ENCODE results near the gene SLC26A11.
"Not testable (repeated sequence)": the region's sequence is repeated elsewhere in the genome, so short reads cannot be mapped to it uniquely, and the experiment has no call there.

Gene SLC26A11

GRCh38 chr17:80198144-80198661 lies 22.0 kb upstream of the SLC26A11 start:
- DNase-seq, result no peak

DNA sequence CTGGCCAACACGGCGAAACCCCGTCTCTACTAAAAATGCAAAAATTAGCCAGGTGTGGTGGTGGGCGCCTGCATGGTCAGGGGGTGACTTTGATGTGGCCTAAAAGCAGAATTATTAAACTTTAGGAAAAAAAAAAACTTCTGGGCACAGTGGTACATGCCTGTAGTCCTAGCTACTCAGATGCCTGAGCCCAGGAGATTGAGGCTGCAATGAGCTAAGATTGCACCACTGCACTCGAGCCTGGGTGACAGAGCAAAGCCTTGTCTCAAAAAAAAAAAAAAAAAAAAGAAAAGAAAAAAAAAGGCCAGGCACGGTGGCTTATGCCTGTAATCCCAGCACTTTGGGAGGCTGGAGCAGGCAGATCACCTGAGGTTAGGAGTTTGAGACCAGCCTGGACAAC lies 20.9 kb upstream of the SLC26A11 start:
- not testable (repeated sequence) for DNase-seq

DNA sequence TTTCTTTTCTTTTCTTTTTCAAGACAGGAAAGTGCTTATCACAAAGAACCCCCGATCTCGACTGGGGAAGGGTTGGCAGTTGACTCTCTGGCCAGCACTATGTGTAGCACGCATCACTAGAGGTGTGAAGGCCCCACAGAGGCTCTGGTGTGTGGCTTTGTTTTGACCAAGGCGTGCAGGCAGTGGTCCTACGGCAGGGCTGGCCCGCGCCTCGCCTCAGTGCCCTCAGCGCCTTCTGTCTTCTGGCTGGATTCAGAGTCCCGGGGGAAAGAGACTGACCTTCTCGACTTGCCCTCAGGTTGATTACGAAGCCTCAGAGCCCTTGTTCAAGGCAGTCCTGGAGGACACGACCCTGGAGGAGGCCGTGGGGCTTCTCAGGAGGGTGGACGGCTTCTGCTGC lies 18.8 kb upstream of the SLC26A11 start:
- DNase-seq, result no peak

DNA sequence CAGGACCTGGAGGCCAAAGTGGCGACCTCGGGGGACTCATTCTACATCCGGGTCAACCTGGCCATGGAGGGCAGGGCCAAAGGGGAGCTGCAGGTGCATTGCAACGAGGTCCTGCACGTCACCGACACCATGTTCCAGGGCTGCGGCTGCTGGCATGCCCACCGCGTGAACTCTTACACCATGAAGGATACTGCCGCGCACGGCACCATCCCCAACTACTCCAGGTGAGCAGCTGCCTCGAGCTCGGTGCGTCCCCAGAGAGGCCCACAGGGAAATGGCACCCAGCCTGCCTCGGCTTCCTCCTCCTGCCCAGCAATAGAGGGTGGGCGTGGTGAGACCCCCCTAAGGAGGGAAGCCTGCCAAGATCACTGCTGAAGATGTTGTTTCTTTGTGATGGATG lies 18.0 kb upstream of the SLC26A11 start:
- no peak for DNase-seq

GRCh38 chr17:80203471-80203963 lies 16.7 kb upstream of the SLC26A11 start:
- DNase-seq, result no peak

GRCh38 chr17:80204626-80205468 lies 15.4 kb upstream of the SLC26A11 start:
- DNase-seq, result no peak

GRCh38 chr17:80205811-80206210 lies 14.4 kb upstream of the SLC26A11 start:
- no peak for DNase-seq

DNA sequence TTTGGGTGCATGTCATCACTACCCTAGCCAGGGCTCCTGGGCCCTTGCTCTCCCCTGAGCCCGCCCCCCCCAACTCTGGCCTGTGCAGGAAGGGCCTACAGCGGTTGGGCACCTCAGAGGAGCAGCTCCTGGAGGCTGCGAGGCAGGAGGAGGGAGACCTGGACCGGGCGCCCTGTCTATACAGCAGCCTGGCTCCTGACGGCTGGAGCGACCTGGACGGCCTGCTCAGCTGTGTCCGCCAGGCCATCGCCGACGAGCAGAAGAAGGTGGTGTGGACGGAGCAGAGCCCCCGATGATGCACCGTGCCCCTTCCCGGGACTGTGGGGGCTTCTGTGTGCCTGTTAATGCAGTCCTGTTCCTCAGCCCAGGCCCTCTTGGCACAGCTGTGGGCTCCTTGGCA lies 12.2 kb upstream of the SLC26A11 start:
- no peak for DNase-seq

DNA sequence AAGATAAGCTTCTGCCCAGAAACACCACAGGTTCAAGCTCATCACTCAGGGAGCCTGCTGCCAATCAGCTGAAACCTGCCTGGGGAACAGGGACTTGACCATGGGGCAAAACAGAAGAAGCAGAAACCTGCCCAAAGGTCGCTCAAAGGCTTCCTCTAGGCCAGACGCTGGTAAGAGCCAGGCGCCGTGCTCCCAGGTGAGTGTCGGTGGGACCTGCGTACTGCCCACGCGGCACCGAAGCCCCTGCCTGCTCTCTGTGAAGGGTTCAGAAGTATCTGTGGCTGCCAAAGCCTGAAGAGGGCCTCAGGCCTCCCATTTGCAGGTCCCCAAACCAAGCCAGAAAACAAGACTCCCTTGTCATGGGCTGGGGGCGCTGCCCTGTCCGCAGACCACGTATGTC lies 10.5 kb upstream of the SLC26A11 start:
- no peak for DNase-seq

- no peak for DNase-seq
These were observed 9.7 kb upstream of the SLC26A11 start for GRCh38 chr17:80210348-80211108.

DNA sequence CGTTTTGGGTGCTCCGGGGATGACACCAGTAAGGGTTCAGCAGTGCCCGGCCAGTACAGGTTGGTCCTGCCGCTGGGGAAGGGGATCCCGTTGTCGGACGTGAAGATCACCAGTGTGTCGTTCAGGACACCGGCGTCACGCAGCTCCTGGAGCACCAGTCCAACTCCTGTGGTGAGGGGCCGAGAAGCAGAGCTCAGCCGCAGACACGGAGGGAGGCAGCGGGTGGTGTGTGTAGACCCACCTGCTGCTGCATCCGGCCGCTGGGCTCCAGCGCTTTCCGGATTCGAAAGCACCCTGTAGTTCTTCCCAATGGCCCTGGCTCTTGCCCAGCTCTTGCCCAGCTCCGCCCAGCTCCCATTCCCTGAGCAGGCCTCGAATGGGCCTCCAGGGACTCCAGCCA lies 8.1 kb upstream of the SLC26A11 start:
- no peak for DNase-seq

DNA sequence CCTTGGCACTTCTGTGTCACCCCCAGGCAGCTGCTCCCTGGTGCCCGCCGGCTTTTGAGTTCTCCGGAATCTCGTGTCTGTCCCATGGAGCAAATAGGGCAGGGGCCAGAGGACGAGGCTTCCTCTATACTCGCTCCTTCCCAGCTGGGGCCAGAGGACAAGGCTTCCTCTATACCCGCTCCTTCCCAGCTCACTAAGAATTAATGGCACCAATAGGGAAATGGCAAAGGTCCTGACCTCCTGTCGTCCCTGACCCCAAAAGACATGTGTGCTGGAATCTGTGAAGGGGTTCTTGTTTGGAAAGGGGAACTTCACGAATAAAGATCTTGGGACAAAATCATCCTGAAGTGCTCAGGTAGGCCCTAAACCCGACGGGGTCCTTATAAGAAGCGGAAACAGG lies 7.7 kb upstream of the SLC26A11 start:
- DNase-seq, result no peak

- DNase-seq, result no peak
These were observed 7.1 kb upstream of the SLC26A11 start for GRCh38 chr17:80212962-80213642.

DNA sequence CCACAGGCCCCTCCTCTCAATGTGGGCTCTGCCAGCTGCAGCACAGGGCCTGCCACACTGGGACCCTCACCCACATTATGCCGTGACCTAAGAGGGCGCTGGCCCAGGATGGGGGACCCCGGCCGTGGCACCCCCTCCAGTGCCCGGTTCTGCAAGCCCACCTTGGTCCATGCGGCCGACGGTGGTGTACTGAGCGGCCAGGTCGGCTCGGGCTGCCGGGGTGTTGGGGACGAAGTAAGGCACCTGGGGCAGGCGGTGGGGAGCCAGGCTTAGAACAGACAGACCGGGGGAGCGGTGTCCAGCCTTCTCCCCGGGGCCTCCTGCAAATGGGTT lies 6.6 kb upstream of the SLC26A11 start:
- DNase-seq, result no peak

- DNase-seq, result no peak
These were observed 6.0 kb upstream of the SLC26A11 start for GRCh38 chr17:80214012-80214877.

GRCh38 chr17:80214878-80215210 lies 5.4 kb upstream of the SLC26A11 start:
- no peak for DNase-seq

DNA sequence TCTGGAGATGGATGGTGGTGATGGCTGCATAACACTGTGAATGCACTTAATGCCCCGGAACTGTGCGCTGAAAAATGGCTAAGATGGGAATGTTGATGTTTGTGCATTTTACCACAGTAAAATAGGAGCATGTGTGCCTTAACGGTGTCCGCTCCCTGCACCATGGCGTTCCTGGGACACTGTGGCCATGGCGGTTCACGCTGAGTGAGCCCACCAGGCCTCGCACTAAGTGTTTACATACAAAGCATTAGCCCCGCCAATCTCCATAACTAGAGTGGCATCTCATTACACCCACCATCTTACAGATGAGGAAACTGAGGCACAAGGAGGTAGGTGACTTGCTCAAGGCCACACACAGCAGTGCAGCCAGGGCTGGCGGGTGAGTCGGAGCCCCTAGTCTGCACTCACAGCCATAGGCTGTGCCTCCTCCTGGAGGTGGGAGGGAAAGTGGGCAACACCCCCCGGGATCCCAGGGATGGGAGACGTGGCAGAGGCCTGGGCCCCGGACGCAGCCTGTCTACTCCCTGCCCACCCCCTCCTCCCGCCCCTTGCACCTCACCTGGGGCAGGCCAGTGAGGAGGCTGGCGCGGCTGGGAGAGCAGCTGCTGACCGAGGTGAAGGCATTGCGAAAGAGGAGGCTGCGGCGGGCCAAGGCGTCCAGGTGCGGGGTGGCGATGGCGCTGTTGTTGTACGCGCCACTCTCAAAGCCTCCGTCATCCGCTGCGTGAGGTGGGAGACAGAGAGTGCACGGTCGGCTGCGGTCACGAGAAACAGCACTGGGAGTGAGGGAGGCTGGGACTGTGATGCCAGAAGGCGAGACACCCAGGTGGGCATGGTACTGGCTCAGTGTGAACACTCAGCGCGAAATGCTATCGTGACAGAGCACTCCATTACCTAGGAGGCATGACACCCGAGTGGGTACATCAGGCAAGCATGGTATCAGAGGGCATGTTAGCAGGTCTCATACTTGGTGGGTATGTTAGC lies 3.5 kb upstream of the SLC26A11 start:
- no peak for DNase-seq

DNA sequence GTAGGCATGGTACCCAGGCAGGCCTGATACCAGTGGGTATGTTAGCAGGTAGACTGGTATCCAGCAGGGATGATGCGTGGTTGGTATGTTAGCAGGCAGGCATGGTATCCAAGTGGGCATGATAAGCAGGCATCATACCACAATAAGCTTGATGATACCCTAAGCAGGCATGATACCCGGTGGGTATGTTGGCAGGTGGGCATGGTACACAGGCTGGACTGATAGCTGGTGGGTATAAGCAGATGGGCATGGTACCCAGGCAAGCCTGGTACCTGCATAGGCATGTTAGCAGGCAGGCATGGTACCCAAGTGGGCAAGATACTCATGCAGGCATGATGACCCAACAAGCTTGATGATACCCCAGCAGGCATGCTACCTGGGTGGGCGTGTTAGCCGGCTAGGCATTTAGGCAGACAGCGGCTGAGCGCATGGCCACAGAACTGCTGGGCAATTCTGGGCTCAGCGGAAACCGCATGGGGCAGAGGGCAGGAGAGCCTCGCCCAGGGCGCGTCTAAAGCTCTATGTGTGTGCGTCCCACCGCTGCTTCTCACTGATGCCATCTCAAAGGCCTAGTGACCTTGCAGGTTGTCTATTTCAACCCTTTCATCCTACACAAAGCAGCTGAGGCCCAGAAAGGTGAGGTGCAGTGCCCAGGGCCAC lies 2.4 kb upstream of the SLC26A11 start:
- DNase-seq, result no peak

DNA sequence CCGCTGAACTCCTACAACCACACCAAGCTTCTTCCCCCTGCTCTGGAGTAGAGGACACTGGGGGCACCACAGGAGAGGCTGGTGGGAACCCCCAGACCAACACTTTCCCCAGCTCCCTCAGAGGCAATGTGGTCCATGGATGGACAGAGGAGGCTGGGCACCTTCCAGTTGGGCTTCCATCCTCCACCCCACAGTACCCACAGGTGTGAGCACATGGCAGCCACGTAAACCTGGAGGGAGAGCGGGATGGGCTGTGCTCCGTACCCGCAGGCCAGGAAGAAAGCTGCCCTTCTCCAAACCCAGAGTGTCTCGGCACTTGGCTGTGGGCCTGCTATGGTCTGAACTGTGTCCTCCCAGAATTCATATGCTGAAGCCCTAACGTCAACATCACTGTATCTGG lies 1.8 kb upstream of the SLC26A11 start:
- DNase-seq, result no peak

GRCh38 chr17:80219013-80219762 lies 1.0 kb upstream of the SLC26A11 start:
- no peak for DNase-seq
